Measurements from ENCODE around the gene SLC49A4. TPM values are rescaled to one million over a fixed set of nuclear protein-coding genes. Genes with fewer than 3 reads are reported as not detected.

SLC49A4 gene
- polyA plus RNA-seq, 3 donors = 12.9 to 19.0 (median 18.6) TPM

DNA sequence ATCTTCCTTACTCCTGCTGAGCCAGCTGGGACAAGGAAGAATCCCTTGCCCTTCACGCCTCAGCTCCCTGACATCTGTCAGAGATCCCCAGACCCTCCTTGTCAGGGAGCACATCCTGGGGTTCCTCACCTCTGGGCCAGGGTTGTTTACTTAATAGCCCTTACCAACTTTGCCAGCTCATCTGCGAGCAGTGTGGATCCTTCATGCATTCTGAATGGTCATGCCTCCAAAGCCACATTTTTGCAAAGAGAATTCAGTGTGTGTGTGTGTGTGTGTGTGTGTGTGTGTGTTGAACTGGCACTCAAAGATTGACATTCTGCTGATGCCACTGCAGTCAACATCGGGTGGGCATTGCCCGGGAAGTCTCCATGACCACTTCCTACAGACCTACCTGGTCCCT lies 112.6 kb downstream of the SLC49A4 start:
- H3K27ac Mint-ChIP-seq = no peak overlapping the region
- H4K20me1 ChIP-seq (ENCODE audit: insufficient read depth, low read length) = no peaks in the 10 kb centered on the region
- 100% methylated on average over 3 of the region's 4 CpGs for WGBS (ENCODE audit: insufficient coverage)
- peaks cover 4 to 16% (median 10%) of the 10 kb centered on the region in 3 donors for H3K27me3 Mint-ChIP-seq (ENCODE audit: low read depth in 3 of 3)
- no peak overlapping the region for H3K4me2 ChIP-seq (replicated peaks; ENCODE audit: extremely low read depth, low read length, poor library complexity, severe bottlenecking)
- intact Hi-C loops (cut with micrococcal nuclease) = no loop called here
- H3K9me3 ChIP-seq (replicated peaks in 1 of 2; ENCODE audit: control insufficient read depth in 1 of 2, insufficient read depth in 1 of 2, low read length in 2 of 2) = no peaks in the 10 kb centered on the region
- no peak overlapping the region for H2AFZ ChIP-seq (ENCODE audit: insufficient read depth, low read depth, low read length, poor library complexity, severe bottlenecking)
- H3K27ac ChIP-seq (ENCODE audit: low read depth in 1 of 2, low read length in 2 of 2) = no peak overlapping the region
- no peaks in the 10 kb centered on the region for H3K36me3 ChIP-seq (replicated peaks in 1 of 2; ENCODE audit: control insufficient read depth in 1 of 2, insufficient read depth in 2 of 2, low read length in 2 of 2)
- H3K4me3 ChIP-seq (replicated peaks in 1 of 3; ENCODE audit: low read depth in 2 of 3, low read length in 3 of 3) = no peak overlapping the region
- no peaks in the 10 kb centered on the region for H3K4me1 ChIP-seq (ENCODE audit: control insufficient read depth in 1 of 2, insufficient read depth in 2 of 2, low read length in 2 of 2)
- no peak for DNase-seq
- peaks cover 0 to 10% of the 10 kb centered on the region in 2 donors for H3K27me3 ChIP-seq (ENCODE audit: control insufficient read depth in 2 of 2, insufficient read depth in 2 of 2, low read length in 2 of 2)
- no peak overlapping the region for H3K9ac ChIP-seq (ENCODE audit: insufficient read depth, low read length, poor library complexity, severe bottlenecking)
- H3K4me1 Mint-ChIP-seq = no peaks in the 10 kb centered on the region
- peaks cover 0 to 9% (median 6%) of the 10 kb centered on the region in 7 donors for H3K9me3 Mint-ChIP-seq
- no peaks in the 10 kb centered on the region for H3K79me2 ChIP-seq (ENCODE audit: insufficient read depth, low read length)
- no peak overlapping the region for H3K4me3 Mint-ChIP-seq
- H3K36me3 Mint-ChIP-seq = no peaks in the 10 kb centered on the region
- TF ChIP-seq, protein P1, sequence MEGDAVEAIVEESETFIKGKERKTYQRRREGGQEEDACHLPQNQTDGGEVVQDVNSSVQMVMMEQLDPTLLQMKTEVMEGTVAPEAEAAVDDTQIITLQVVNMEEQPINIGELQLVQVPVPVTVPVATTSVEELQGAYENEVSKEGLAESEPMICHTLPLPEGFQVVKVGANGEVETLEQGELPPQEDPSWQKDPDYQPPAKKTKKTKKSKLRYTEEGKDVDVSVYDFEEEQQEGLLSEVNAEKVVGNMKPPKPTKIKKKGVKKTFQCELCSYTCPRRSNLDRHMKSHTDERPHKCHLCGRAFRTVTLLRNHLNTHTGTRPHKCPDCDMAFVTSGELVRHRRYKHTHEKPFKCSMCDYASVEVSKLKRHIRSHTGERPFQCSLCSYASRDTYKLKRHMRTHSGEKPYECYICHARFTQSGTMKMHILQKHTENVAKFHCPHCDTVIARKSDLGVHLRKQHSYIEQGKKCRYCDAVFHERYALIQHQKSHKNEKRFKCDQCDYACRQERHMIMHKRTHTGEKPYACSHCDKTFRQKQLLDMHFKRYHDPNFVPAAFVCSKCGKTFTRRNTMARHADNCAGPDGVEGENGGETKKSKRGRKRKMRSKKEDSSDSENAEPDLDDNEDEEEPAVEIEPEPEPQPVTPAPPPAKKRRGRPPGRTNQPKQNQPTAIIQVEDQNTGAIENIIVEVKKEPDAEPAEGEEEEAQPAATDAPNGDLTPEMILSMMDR (IDR thresholded peaks at IDR 0.05) = no peak

DNA sequence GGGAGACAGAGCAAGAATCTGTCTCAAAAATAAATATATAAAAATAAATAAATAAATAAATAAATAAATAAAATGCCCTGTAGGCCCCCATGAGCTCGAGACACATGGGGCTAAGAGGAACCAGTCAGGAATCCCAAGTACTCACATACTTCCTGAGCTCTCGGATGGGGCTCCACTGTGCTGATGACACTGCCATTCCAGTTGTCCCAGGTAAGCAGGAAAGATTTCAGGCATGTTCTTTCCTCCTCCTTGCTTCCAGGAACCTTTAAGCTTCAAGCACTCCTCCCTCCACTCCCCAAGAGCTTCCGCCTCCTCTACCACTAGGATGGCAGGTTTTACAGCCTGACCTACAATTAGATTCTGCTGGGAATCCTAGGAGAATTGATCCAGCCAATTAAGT lies 113.4 kb downstream of the SLC49A4 start:
- H3K27ac Mint-ChIP-seq = no peak overlapping the region
- H3K4me3 Mint-ChIP-seq = no peak overlapping the region

More for the DNA sequence above, 113.4 kb downstream of the SLC49A4 start:
- intact Hi-C loops (cut with micrococcal nuclease) = no loop called here
- Histone ChIP-seq H3K27ac (ENCODE audit: low read depth in 1 of 2, low read length in 2 of 2) (no peak overlapping the region), H3K9me3 (replicated peaks in 1 of 2; ENCODE audit: control insufficient read depth in 1 of 2, insufficient read depth in 1 of 2, low read length in 2 of 2) (no peaks in the 10 kb centered on the region), H3K27me3 (ENCODE audit: control insufficient read depth in 2 of 2, insufficient read depth in 2 of 2, low read length in 2 of 2) (peaks cover 0 to 16% of the 10 kb centered on the region in 2 donors), H3K4me2 (replicated peaks; ENCODE audit: extremely low read depth, low read length, poor library complexity, severe bottlenecking) (no peak overlapping the region), H3K4me3 (replicated peaks in 1 of 3; ENCODE audit: low read depth in 2 of 3, low read length in 3 of 3) (no peak overlapping the region), H3K9ac (ENCODE audit: insufficient read depth, low read length, poor library complexity, severe bottlenecking) (no peak overlapping the region), H3K79me2 (ENCODE audit: insufficient read depth, low read length) (no peaks in the 10 kb centered on the region), H2AFZ (ENCODE audit: insufficient read depth, low read depth, low read length, poor library complexity, severe bottlenecking) (no peak overlapping the region), H3K36me3 (replicated peaks in 1 of 2; ENCODE audit: control insufficient read depth in 1 of 2, insufficient read depth in 2 of 2, low read length in 2 of 2) (no peaks in the 10 kb centered on the region), H3K4me1 (ENCODE audit: control insufficient read depth in 1 of 2, insufficient read depth in 2 of 2, low read length in 2 of 2) (no peaks in the 10 kb centered on the region), H4K20me1 (ENCODE audit: insufficient read depth, low read length) (no peaks in the 10 kb centered on the region)
- TF ChIP-seq, protein P1 (IDR thresholded peaks at IDR 0.05) = no peak
- WGBS (ENCODE audit: insufficient coverage) = 92% methylated on average over 2 of the region's 3 CpGs
- DNase-seq = no peak
- no peaks in the 10 kb centered on the region for H3K4me1 Mint-ChIP-seq
- H3K9me3 Mint-ChIP-seq = peaks cover 0 to 9% (median 6%) of the 10 kb centered on the region in 7 donors
- peaks cover 5 to 23% (median 12%) of the 10 kb centered on the region in 3 donors for H3K27me3 Mint-ChIP-seq (ENCODE audit: low read depth in 3 of 3)
- no peaks in the 10 kb centered on the region for H3K36me3 Mint-ChIP-seq
